Activated naive CD8-positive, alpha-beta T cell (primary cell): ENCODE measurements around the gene DGLUCY.
"Not testable (repeated sequence)": the region's sequence is repeated elsewhere in the genome, so short reads cannot be mapped to it uniquely, and the experiment has no call there.

Experiments used
- H3K27ac Mint-ChIP-seq: one replicate; pipeline ENCODE4 v1.8.0; 2021; ENCODE audit warnings: mixed read lengths
- H3K27me3 Mint-ChIP-seq: one replicate; pipeline ENCODE4 v1.8.0; 2021; ENCODE audit warnings: mixed read lengths
- H3K36me3 Mint-ChIP-seq: one replicate; pipeline ENCODE4 v1.8.0; 2021; ENCODE audit warnings: mixed read lengths
- H3K4me1 Mint-ChIP-seq: one replicate; pipeline ENCODE4 v1.8.0; 2021; ENCODE audit warnings: low read depth, mixed read lengths
- H3K4me3 Mint-ChIP-seq: one replicate; pipeline ENCODE4 v1.8.0; 2021; ENCODE audit warnings: mild to moderate bottlenecking, mixed read lengths
- H3K9me3 Mint-ChIP-seq: one replicate; pipeline ENCODE4 v1.8.0; 2021; ENCODE audit warnings: low read depth, mixed read lengths

DGLUCY gene

DNA sequence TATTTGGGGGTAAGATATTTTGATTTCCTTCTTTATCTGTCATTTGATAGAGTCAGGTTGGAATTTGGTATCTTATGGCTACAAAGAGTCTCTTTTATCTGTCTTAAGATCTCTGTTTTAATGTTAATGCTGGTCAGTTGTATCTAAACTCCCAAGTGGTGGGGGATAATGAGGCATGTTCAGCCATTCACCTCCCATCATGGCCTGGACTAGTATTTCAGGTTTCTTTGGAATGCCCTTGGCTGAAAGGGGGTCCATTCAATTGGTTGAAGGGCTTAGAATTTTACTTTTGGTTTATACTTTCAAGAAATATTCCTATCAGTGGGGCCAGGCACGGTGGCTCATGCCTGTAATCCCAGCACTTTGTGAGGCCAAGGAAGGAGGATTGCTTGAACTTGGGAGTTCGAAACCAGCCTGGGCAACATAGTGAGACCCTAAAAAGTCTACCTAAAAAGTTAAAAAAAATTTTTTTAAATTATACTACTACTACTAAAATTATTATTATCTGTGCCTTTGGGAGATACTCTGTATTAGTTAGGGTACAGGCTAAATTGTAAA lies 4.7 kb downstream of the DGLUCY start:
- Mint-ChIP-seq H3K9me3 (no peaks in the 10 kb centered on the region), H3K4me1 (peaks cover 76% of the 10 kb centered on the region), H3K4me3 (peak overlapping the region; percentile 47), H3K36me3 (peaks cover 30% of the 10 kb centered on the region), H3K27ac (peak overlapping the region; percentile 81), H3K27me3 (no peaks in the 10 kb centered on the region)

- Mint-ChIP-seq H3K27ac (peak overlapping the region; percentile 81), H3K9me3 (no peaks in the 10 kb centered on the region), H3K4me3 (peak overlapping the region; percentile 33), H3K27me3 (no peaks in the 10 kb centered on the region), H3K4me1 (peaks cover 74% of the 10 kb centered on the region), H3K36me3 (peaks cover 32% of the 10 kb centered on the region)
These were observed 5.9 kb downstream of the DGLUCY start for GRCh38 chr14:91119556-91120311.

GRCh38 chr14:91123201-91123600 lies 9.3 kb downstream of the DGLUCY start:
- no peak overlapping the region for H3K27ac Mint-ChIP-seq
- peaks cover 50% of the 10 kb centered on the region for H3K4me1 Mint-ChIP-seq
- H3K9me3 Mint-ChIP-seq, result no peaks in the 10 kb centered on the region
- H3K27me3 Mint-ChIP-seq, result no peaks in the 10 kb centered on the region
- no peak overlapping the region for H3K4me3 Mint-ChIP-seq
- peaks cover 42% of the 10 kb centered on the region for H3K36me3 Mint-ChIP-seq

GRCh38 chr14:91124406-91125270 lies 10.8 kb downstream of the DGLUCY start:
- H3K4me3 Mint-ChIP-seq, H3K9me3 Mint-ChIP-seq, H3K27me3 Mint-ChIP-seq: not testable (repeated sequence)
- Mint-ChIP-seq H3K36me3 (peaks cover 33% of the 10 kb centered on the region), H3K4me1 (peaks cover 40% of the 10 kb centered on the region), H3K27ac (peak overlapping the region; percentile 41)

GRCh38 chr14:91125271-91125660 lies 11.4 kb downstream of the DGLUCY start:
- H3K4me3 Mint-ChIP-seq, result no peak overlapping the region
- H3K36me3 Mint-ChIP-seq, result peaks cover 29% of the 10 kb centered on the region
- H3K9me3 Mint-ChIP-seq, result no peaks in the 10 kb centered on the region
- no peaks in the 10 kb centered on the region for H3K27me3 Mint-ChIP-seq
- H3K4me1 Mint-ChIP-seq, result peaks cover 34% of the 10 kb centered on the region
- no peak overlapping the region for H3K27ac Mint-ChIP-seq

DNA sequence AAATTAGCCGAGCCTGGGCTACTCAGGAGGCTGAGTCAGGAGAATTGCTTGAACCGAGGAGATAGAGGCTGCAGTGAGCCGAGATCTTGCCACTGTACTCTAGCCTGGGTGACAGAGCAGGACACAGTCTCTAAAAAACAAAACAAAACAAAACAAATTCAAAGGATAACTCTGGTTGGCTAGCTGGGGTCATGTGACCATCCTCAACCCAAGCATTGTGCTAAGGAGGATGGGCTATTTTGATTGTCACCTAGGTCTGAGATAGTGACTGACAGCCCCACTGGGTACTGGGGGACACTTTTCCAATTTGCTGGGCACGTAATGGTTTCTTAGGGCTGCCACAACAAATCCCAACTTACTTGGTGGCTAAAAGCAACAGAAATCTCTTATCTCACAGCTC lies 11.9 kb downstream of the DGLUCY start:
- Mint-ChIP-seq H3K36me3 (peaks cover 26% of the 10 kb centered on the region), H3K4me1 (peaks cover 32% of the 10 kb centered on the region), H3K27me3 (no peaks in the 10 kb centered on the region), H3K27ac (peak overlapping the region; percentile 58), H3K9me3 (no peaks in the 10 kb centered on the region), H3K4me3 (no peak overlapping the region)

DNA sequence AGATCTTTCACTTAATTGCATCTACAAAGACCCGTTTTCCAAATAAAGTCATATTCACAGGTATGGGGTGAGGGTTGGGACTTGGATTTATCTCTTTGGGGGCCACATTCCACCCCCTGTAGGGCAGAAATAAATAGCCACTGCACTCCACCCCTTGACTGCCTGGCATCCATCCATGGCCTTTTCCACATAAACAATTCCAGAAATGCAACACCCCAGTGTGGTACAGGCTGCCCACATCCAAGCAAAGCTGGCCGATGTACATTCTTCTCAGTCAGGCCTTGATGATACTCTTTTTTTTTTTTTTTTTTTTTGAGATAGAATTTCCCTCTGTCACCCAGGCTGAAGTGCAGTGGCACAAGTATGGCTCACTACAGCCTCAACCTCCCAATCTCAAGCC lies 12.9 kb downstream of the DGLUCY start:
- Mint-ChIP-seq H3K9me3 (no peaks in the 10 kb centered on the region), H3K27ac (no peak overlapping the region), H3K4me1 (peaks cover 24% of the 10 kb centered on the region), H3K36me3 (peaks cover 21% of the 10 kb centered on the region), H3K4me3 (no peak overlapping the region), H3K27me3 (no peaks in the 10 kb centered on the region)

GRCh38 chr14:91127401-91127801 lies 13.5 kb downstream of the DGLUCY start:
- Mint-ChIP-seq H3K9me3 (no peaks in the 10 kb centered on the region), H3K27ac (no peak overlapping the region), H3K4me3 (no peak overlapping the region), H3K27me3 (no peaks in the 10 kb centered on the region), H3K4me1 (peaks cover 23% of the 10 kb centered on the region), H3K36me3 (peaks cover 20% of the 10 kb centered on the region)

- H3K27me3 Mint-ChIP-seq, result no peaks in the 10 kb centered on the region
- H3K4me1 Mint-ChIP-seq, result peaks cover 21% of the 10 kb centered on the region
- H3K4me3 Mint-ChIP-seq, result no peak overlapping the region
- no peak overlapping the region for H3K27ac Mint-ChIP-seq
- peaks cover 20% of the 10 kb centered on the region for H3K36me3 Mint-ChIP-seq
- H3K9me3 Mint-ChIP-seq, result no peaks in the 10 kb centered on the region
These were observed 14.1 kb downstream of the DGLUCY start for GRCh38 chr14:91127924-91128323.

- H3K36me3 Mint-ChIP-seq, result peaks cover 22% of the 10 kb centered on the region
- H3K4me3 Mint-ChIP-seq, result no peak overlapping the region
- peaks cover 19% of the 10 kb centered on the region for H3K4me1 Mint-ChIP-seq
- H3K27ac Mint-ChIP-seq, result no peak overlapping the region
- H3K9me3 Mint-ChIP-seq, result no peaks in the 10 kb centered on the region
- H3K27me3 Mint-ChIP-seq, result no peaks in the 10 kb centered on the region
These were observed 14.8 kb downstream of the DGLUCY start for GRCh38 chr14:91128699-91129098.

DNA sequence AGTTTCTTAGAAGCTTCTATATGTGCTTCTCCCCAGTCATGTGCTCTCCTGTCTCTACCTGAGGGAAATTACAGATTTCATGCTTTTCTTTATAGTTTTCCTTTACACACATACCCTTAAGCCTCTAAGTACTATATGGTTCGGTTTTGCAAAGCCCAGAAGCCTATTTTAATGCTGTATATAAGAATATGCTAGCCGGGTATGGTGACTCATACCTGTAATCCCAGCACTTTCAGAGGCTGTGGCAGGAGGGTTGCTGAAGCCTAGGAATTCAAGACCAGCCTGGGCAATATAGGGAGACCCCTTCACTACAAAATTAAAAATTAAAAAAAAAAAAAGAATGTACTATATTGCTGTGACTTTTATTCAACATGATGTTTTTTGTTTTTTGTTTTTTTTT lies 15.4 kb downstream of the DGLUCY start:
- H3K4me3 Mint-ChIP-seq, result no peak overlapping the region
- no peak overlapping the region for H3K27ac Mint-ChIP-seq
- peaks cover 18% of the 10 kb centered on the region for H3K4me1 Mint-ChIP-seq
- H3K9me3 Mint-ChIP-seq, result no peaks in the 10 kb centered on the region
- no peaks in the 10 kb centered on the region for H3K27me3 Mint-ChIP-seq
- H3K36me3 Mint-ChIP-seq, result peaks cover 23% of the 10 kb centered on the region

DNA sequence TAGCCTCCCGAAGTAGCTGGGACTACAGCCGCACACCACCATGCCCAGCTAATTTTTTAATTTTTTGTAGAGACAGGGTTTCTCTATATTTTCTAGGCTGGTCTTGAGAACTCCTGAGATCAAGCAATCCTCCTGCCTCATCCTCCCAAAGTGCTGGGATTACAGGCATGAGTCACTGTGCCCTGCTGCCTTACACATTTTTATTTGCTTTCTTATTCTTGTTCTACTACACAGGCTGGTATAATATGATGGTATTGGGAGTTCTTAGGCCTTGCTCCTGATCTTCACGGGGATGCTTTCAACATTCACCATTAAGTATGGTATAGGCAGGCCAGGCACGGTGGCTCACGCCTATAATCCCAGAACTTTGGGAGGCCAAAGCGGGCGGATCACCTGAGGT lies 21.2 kb downstream of the DGLUCY start:
- Mint-ChIP-seq H3K27ac (no peak overlapping the region), H3K27me3 (no peaks in the 10 kb centered on the region), H3K36me3 (peaks cover 2% of the 10 kb centered on the region), H3K4me3 (no peak overlapping the region), H3K4me1 (peaks cover 18% of the 10 kb centered on the region), H3K9me3 (no peaks in the 10 kb centered on the region)

- no peaks in the 10 kb centered on the region for H3K9me3 Mint-ChIP-seq
- peaks cover 4% of the 10 kb centered on the region for H3K36me3 Mint-ChIP-seq
- no peaks in the 10 kb centered on the region for H3K27me3 Mint-ChIP-seq
- H3K4me1 Mint-ChIP-seq, result peaks cover 40% of the 10 kb centered on the region
- peak overlapping the region; percentile 67 for H3K27ac Mint-ChIP-seq
- no peak overlapping the region for H3K4me3 Mint-ChIP-seq
These were observed 24.9 kb downstream of the DGLUCY start for GRCh38 chr14:91138511-91139359.

- Mint-ChIP-seq H3K27ac (peak overlapping the region; percentile 17), H3K4me3 (no peak overlapping the region), H3K9me3 (no peaks in the 10 kb centered on the region), H3K36me3 (peaks cover 3% of the 10 kb centered on the region), H3K27me3 (no peaks in the 10 kb centered on the region), H3K4me1 (peaks cover 42% of the 10 kb centered on the region)
These were observed 25.9 kb downstream of the DGLUCY start for GRCh38 chr14:91139776-91140175.
